Epithelial cell of esophagus (primary cell): ENCODE results near the gene FNTB.

ENCODE experiments used
- DNase-seq: peaks from one replicate; pipeline ENCODE4 v3.0.0; 2010; ENCODE audit warnings: low read depth
- H3K4me3 ChIP-seq: 2 replicates; pipeline ENCODE4 v1.5.1; 2011; ENCODE audit warnings: mild to moderate bottlenecking, low read length, control low read depth
- TF ChIP-seq, protein P1 (sequence below): IDR thresholded peaks from 2 replicates; pipeline ENCODE4 v1.5.1; 2011; ENCODE audit warnings: low read depth, mild to moderate bottlenecking, low read length, control low read depth, inconsistent platforms; ENCODE audit not compliant: insufficient read depth; ENCODE audit errors: missing control alignments

The FNTB gene

DNA sequence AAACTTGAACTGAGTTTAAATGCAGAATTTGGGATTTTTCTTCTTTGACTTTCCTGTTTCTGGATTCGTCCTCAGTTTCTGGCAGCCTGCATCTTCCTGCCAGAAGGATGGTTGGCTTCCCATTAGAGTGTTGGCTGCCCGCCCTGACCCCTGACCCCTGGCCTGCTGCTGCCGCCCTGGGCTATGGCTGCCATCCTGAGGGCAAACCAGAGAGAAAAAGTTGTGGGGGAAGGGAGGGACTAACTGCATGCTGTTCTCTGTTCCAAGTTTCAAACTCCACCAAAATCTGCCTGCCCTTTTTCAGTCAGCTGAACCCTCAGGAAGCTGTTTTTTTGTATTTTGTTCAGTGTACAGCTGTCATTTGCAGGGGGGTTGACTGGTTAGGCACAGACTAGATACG lies 48.4 kb downstream of the FNTB start:
- no peak overlapping the region for H3K4me3 ChIP-seq
- no peak for DNase-seq
- TF ChIP-seq, protein P1, sequence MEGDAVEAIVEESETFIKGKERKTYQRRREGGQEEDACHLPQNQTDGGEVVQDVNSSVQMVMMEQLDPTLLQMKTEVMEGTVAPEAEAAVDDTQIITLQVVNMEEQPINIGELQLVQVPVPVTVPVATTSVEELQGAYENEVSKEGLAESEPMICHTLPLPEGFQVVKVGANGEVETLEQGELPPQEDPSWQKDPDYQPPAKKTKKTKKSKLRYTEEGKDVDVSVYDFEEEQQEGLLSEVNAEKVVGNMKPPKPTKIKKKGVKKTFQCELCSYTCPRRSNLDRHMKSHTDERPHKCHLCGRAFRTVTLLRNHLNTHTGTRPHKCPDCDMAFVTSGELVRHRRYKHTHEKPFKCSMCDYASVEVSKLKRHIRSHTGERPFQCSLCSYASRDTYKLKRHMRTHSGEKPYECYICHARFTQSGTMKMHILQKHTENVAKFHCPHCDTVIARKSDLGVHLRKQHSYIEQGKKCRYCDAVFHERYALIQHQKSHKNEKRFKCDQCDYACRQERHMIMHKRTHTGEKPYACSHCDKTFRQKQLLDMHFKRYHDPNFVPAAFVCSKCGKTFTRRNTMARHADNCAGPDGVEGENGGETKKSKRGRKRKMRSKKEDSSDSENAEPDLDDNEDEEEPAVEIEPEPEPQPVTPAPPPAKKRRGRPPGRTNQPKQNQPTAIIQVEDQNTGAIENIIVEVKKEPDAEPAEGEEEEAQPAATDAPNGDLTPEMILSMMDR: no peak

DNA sequence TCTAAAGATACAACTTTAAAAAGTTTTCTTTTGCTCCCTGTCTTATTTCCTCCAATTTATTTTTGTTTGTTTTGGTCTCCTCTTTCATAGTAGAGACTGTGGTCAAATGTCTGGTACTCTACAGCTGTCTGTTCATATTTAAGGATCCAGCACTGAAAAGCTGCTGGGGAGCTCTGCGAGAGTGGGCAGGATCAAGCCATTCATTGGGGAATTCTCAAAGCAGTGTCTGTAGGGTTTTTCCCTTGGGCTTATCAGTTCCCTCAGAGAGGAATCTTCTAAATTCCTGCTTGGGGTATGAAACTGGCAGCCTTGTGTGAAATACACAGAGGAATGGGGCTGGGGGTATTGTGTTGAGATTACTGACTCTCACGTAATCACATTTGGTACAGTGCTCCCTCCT lies 52.3 kb downstream of the FNTB start:
- no peak overlapping the region for H3K4me3 ChIP-seq
- TF ChIP-seq, protein P1: no peak
- no peak for DNase-seq

- no peak overlapping the region for H3K4me3 ChIP-seq
- TF ChIP-seq, protein P1: no peak
These were observed 54.2 kb downstream of the FNTB start for GRCh38 chr14:65040666-65041433.

DNA sequence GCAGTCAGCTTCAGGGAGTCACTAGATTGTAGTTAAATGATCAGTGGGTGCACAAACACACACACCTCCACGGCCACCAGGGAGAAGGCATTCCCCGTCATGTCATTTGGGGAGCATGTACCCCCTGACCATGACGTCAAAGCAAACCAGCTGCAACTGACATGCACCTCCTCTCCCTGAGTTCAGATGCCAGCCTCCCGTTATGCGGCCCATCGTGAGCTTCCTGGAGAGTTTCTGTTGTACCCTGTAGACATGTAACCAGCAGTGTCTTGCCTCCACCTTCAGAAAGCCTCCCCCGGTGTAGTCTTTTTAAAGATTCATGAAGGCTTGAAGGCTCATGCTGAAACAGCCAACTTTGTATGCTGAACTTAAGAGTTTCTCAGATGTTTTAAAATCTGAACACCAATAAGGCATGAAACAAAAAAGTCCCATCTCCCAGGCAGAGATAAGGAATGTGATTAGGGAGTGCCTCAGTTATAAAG lies 54.8 kb downstream of the FNTB start:
- no peak overlapping the region for H3K4me3 ChIP-seq
- no peak for DNase-seq
- TF ChIP-seq, protein P1: no peak

More at GRCh38 chr14:65040666-65041433, 54.2 kb downstream of the FNTB start:
- no peak for DNase-seq

DNA sequence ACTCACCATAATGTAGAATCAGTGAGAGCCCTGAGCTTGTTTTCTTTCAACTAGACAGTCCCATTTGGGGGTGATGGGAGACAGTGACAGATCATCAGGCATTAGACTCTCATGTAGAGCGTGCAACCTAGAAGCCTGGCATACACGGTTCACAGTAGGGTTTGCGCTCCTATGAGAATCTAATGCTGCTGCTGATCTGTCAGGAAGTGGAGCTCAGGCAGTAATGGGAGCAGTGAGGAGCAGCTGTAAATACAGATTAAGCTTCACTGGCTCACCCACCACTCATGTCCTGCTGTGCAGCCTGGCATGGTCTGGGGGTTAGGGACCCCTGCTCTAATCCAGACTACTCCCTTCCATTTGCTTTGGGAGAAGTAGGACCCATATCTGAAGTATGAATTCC lies 55.6 kb downstream of the FNTB start:
- TF ChIP-seq, protein P1: no peak
- no peak for DNase-seq
- no peak overlapping the region for H3K4me3 ChIP-seq

GRCh38 chr14:65042731-65043372 lies 56.2 kb downstream of the FNTB start:
- H3K4me3 ChIP-seq: no peak overlapping the region
- TF ChIP-seq, protein P1: no peak
- no peak for DNase-seq
